ENCODE measurements around the gene TREX2.
"Not testable (repeated sequence)": the region's sequence is repeated elsewhere in the genome, so short reads cannot be mapped to it uniquely, and the experiment has no call there.

TREX2 gene

GRCh38 chrX:153407736-153408135 lies 38.1 kb downstream of the TREX2 start:
- no peak for DNase-seq (ENCODE audit: low read depth)

DNA sequence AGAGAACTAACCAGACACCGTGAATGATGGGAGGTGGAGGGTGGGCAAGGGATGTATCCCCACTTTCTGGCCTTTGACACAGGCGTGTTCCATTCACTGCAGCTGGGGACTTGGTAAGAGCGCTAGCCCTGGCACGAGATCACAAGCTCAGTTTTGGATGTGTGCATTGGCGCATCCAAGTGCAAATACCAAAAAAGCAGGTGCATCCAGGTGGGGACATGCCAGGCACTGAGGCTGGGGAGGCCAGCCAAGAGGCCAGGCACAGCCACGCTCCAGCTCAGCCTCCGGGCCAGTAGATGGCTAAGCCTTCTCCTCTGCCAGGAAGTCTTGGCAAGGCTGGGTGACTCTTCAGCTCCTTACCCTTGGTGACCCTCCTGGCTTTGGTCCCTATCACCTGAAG lies 39.0 kb downstream of the TREX2 start:
- no peak for DNase-seq (ENCODE audit: low read depth)

GRCh38 chrX:153406011-153406410 lies 39.8 kb downstream of the TREX2 start:
- DNase-seq (ENCODE audit: low read depth) = no peak

DNA sequence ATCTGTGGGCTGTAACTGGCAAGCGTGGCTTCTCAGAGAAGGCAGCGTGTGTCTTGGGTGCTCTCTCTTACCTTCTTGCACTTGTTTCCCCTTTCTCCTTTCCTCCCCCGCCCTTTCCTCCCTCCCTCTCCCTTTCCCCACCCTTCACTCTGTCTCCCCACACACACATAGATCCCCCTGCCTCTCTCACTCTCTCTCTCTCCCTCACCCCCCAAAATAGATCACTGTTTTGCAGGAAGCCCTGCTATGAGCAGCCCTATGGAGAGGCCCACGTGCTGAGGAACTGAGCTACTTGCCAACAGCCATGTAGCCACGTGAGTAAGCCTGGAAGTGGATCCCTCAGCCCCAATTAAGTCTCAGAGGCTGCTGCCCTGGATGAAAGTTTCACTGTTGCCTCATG lies 40.4 kb downstream of the TREX2 start:
- no peak for DNase-seq (ENCODE audit: low read depth)

DNA sequence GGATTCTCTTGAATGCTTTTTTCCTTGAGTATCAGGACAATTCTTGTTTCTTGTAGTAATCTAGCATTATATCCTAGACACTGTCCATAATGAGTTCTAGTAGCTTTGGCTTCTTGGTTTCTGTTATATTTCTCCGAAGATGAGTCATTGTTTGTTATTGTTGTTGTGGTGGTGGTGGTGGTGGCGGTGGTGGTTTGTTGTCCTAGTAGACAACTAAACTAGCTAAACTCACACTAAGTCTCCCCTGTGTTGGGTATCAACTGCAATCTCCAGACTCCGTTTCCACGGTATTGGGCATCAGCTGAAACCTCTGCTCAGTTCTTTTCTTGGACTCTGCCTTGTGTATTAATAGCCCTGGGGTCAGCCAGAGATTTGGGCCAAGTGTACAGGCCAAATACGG lies 41.5 kb downstream of the TREX2 start:
- not testable (repeated sequence) for DNase-seq (ENCODE audit: low read depth)

- no peak for DNase-seq (ENCODE audit: low read depth)
Observed at GRCh38 chrX:153401133-153401764, 44.6 kb downstream of the TREX2 start, which contains the start of gene PNMA6E. Gene PNMA6E (minus strand): TSS chrX:153401350. CDS start chrX:153398849, 2,501 bp downstream.

- DNase-seq (ENCODE audit: low read depth) = no peak
Observed at GRCh38 chrX:153400146-153401132, 45.4 kb downstream of the TREX2 start.

- DNase-seq (ENCODE audit: low read depth) = no peak
Observed at GRCh38 chrX:153398275-153398960, 47.4 kb downstream of the TREX2 start.

- no peak for DNase-seq (ENCODE audit: low read depth)
Observed at GRCh38 chrX:153397256-153397960, 48.4 kb downstream of the TREX2 start.

- no peak for DNase-seq (ENCODE audit: low read depth)
Observed at GRCh38 chrX:153396320-153397195, 49.3 kb downstream of the TREX2 start.

GRCh38 chrX:153395613-153396319 lies 50.1 kb downstream of the TREX2 start:
- DNase-seq (ENCODE audit: low read depth) = no peak

DNA sequence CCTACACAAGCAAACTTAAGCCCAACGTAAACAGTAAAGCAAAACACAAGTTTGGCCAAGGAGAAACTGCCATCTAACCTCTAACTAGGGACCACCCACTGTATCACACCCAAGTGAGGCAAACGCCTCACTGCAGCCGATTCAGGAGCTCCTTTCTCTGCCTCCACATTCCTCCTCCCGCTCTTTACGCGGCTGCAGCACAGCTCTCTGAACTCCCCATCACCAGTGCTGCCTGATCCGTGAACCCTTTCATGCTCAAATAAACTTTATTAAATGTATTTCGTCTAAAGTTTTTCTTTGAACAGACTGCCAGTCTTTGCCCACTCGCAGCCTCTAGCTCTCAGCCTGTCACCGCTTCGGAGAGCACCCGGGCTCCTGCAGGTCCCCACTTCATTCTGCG lies 51.2 kb downstream of the TREX2 start:
- no peak for DNase-seq (ENCODE audit: low read depth)

Data from stromal cell of bone marrow (primary cell).